ENCODE measurements around the gene GNG12.

GNG12 gene

DNA sequence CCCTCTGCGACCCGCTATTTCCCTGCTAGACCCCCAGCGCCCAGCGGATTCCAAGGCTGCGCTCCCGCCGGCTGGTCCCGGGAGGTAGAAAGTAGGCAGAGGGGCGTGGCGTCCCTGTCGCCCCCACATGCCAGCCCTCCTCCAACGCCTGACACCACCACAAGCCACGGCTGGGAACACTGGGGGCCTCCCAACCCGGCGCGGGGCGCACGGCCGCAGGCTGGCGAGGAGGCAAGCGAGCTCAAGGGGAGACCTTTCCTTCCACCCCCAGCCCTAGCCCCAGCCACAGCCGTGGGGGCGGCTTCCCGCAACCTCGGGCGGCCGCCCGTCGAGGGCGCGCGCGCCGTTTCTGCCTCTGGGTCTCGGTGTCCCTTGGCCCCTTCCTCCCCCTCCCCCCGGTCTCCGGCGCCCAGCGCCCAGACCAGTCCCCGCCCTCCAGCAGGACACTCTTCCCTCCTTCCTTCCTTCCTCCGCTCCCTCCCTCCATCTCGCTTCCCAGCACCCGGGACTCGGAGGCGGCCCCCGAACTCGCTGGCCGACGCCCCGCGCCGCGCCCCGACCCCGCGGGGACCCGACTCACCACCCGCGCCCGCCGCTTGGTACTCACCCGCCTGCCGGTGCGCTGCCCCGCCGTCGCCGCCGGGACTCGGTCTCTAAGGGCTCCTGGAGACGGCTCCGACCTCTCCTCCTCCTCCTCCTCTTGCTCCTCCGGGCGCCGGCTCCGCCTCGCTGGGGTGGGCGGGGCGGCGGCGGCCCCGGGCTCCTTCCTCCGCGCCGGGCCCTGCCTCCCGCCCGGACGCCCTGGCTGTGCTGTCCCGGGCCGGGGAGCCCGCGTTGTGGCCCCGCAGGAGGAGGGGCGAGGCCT, at the start of gene GNG12:
TSS of gene GNG12 (minus strand) at position 731 of the 865 bp plus-strand sequence. CDS start 125,781 bp downstream, outside the sequence.
- DNase-seq: peak; percentile 81
- in situ Hi-C loops (cut with HindIII; ENCODE audit: low pct_ligation_motif_present, low pct_unique_long_range_greater_than_20kb, low sequenced_read_pairs): no loop called here

DNA sequence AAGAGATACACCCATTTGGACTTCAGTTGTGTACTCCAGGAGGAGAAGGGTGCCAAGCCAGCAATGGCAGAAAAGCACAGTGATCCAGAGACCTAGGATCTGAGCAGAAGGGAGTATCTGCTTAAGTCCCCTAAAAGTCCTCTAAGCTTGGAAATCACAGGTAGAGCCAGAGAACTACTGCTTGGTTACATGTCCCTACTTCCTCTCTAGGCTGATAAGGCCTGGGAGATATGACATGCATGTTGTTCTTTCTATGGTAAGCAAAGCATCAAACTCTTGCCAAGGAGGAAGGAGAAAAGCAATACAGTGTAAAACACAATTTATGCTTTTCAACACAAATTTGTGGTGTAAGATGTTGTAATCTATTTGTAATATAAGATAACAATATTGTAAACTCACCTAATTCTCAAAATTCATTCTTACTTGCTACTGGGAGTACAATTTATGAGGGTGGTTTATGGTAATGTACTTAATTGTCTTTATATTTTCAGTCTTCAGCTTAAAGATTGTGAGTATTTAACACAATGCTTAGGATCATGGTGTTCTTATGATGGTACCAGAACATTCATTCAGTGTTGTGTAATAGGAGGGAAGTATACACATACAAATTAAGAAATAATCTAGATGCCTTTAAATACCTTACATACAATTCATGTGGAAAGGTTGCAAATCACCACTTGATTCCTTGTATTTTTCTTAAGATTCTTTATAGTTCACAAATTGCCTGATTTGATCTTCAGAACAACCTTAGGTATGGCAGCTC, 49.1 kb upstream of the GNG12 start:
- in situ Hi-C loops (cut with HindIII; ENCODE audit: low pct_ligation_motif_present, low pct_unique_long_range_greater_than_20kb, low sequenced_read_pairs): no loop called here
- DNase-seq: no peak

DNA sequence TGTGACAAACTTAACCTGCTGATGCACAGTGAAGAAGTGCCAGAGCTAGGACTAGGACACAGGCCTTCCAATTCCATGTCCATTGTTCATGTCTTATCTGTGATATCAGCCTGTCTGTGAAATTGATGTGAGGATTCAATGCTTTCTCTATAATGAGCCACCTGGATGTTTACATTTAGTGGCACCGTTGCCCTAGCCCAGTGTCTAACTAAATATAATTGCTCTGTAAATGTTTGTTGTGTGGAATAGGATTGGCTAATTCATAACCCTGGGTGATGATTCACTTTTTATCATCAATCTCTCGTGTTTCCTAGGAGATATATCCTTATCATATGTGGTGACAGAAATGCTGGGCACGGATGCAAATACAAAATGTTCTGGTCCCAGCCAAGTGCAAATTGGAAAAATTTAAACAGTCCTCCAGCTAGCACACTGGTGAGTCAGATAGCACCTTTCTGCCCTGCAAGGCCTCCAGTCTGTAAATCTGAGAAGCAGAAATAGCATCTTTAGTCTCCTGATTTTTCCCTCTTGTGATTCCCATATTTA, 46.9 kb upstream of the GNG12 start:
- in situ Hi-C loops (cut with HindIII; ENCODE audit: low pct_ligation_motif_present, low pct_unique_long_range_greater_than_20kb, low sequenced_read_pairs): no loop called here

DNA sequence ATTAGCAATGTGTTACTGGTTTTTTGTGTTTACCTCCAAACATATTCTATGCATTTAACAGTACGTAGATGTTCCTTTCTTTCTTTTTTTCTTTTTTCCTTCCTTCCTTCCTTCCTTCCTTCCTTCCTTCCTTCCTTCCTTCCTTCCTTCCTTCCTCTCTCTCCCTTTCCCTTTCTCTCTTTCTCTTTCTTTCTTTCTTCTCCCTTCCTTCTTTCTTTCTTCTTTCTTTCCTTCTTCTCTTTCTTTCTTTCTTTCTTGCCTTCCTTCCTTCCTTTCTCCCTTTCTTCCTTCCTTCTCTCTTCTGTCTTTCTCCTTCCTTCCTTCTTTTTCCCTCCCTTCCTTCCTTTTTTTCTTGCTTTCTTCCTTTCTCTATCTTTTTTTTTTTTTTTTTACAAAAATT, 46.2 kb upstream of the GNG12 start:
- in situ Hi-C loops (cut with HindIII; ENCODE audit: low pct_ligation_motif_present, low pct_unique_long_range_greater_than_20kb, low sequenced_read_pairs): no loop called here
- DNase-seq: no peak

More for the DNA sequence above, 46.9 kb upstream of the GNG12 start:
- no peak for DNase-seq

DNA sequence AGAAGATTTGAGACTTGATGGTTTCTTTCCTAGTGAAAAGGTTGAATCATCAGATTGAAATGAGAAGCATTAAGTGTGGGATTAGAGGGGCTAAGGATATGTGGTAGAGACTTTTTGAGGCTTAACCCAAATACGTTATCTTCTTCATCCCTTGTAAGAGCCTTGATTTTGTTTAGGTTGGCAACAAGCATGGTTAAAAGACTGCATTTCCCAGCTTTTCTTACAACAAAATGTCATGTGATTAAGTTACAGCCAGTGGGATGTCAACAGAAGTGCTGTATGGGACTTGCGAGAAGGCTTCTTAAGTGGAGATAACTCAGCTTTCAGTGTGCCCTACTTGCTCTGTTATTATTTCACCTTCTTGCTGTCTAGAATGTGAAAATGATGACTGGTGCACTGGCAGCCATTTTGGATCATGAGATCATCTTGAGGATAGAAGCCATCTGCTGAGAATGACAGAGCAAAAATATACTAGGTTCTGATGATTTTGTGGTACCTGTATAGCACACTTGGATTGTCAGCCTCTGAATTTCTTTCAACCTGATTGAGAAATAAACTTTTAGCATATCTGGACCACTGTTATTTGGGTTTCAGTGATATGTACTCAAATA, 41.3 kb upstream of the GNG12 start:
- in situ Hi-C loops (cut with HindIII; ENCODE audit: low pct_ligation_motif_present, low pct_unique_long_range_greater_than_20kb, low sequenced_read_pairs): no loop called here
- DNase-seq: no peak

DNA sequence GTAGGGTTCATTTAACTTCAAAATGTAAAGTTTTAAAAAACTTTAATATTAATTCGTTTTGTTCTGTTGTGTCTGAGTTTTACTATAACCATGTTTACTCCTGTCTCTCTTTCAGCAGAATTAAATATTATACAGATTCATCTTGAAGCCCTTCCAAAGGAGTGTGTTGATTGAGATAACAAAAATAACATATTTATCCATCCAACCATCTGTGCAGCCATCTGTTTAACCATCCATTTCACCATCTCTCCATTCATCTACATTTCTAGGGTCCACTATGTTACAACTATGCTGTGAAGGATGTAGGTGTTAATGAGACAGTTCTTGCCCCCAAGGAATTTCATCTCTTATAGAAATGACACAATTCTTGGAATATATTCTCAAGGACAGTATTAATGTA, 36.0 kb upstream of the GNG12 start:
- in situ Hi-C loops (cut with HindIII; ENCODE audit: low pct_ligation_motif_present, low pct_unique_long_range_greater_than_20kb, low sequenced_read_pairs): no loop called here
- DNase-seq: no peak

DNA sequence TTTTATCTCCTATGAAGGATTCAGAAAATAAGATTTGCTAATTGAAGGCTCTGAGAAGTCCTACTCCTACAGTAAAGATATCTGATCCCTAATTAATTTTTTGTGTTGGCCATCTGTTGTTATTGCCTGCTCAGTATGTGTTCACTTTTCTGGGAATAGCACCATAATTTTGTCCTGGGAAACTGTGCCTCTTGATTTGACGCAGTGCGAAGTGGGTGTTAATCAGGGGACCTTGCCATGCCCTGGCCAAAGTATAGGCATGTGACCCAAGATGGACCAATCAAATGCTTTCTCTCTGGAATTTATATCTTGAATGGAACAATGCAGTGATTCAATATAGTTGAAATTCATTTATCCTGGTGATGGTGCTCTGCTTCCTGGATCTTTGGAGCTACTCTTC, 30.4 kb upstream of the GNG12 start:
- no peak for DNase-seq
- in situ Hi-C loops (cut with HindIII; ENCODE audit: low pct_ligation_motif_present, low pct_unique_long_range_greater_than_20kb, low sequenced_read_pairs): no loop called here

DNA sequence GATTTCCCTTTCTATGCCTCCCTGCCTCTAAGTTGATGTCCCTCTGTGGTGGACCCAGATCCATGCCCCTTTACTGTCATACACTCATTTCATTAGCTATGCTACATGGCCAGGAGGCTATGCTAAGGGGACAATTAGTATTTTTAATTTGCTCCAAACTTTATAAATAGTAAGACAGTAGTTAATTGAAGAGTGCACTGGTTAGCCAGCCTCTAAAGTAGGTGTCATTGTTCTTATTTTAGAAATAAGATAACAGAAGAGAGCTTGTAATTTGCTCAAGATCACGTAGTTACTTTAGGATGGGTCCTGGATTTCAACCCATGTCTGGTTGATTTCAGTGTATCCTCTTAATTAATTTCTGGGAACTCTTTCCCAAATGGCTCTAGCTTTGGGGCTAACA, 29.4 kb upstream of the GNG12 start:
- in situ Hi-C loops (cut with HindIII; ENCODE audit: low pct_ligation_motif_present, low pct_unique_long_range_greater_than_20kb, low sequenced_read_pairs): no loop called here
- no peak for DNase-seq

DNA sequence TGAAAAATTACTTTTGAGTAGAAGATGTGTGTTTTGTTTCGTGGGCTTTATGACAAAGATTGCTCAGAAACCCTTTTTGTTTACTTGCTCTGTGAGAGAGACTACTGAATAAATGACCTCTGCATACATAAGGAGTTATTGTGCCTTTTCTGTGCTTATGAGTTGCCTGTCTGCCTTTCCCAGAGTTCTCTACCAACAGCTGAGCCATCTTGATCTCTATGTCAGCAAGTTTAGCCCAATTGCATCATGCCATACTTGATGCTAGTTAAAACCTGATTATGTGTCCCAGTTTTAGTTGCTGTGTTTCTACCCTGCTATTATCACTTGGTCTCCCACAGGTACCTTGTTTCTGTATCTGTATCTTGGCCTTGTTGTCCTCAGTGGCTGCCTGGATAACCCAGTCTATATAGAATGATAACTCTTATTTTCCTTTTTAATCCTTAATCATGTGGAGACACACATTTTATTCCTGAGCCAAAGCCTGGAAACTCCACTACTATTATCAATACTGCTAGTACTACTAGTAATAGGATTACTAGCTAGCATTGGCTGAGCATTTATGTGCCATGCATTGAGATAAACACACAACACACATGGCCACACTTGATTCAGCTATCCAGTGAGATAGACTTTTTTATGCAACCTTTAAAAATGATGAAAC, 28.7 kb upstream of the GNG12 start:
- no peak for DNase-seq
- in situ Hi-C loops (cut with HindIII; ENCODE audit: low pct_ligation_motif_present, low pct_unique_long_range_greater_than_20kb, low sequenced_read_pairs): no loop called here

DNA sequence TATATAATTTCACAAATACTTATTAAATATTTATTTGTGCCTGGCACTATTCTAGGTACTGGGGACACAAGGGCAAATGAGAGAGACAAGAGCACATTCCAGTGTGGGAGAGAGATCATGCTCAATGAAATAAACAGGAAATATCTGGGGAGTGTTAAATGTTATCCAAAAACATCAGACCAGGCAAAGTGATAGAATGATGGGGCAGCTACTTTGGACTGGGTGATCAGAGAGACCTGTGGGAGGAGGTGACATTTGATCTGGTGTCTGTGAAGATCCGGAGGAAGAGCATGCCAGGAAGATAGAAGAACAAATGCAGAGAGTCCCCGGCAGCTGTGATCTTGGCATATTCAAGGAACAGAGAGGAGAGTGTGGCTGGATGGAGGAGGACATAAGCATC, 27.5 kb upstream of the GNG12 start:
- DNase-seq: no peak
- in situ Hi-C loops (cut with HindIII; ENCODE audit: low pct_ligation_motif_present, low pct_unique_long_range_greater_than_20kb, low sequenced_read_pairs): no loop called here

DNA sequence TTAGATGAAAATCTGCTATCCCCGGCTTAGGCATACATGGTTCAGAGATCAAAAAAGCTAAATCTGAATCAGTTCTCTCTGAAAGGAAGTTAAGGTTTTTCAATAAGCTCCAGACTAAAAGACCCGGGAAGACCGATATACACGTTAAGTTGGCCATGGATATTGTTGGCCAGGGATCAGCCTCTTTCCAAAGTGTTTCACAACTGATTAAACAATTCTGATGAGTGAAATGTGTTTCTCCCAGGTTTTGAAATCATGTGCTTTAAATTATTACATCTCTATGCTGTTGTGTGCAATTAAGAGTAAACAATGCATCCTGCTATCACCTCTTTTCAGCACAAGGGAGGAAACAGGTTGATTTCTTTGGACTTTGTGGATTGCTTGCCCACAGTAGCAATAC, 23.7 kb upstream of the GNG12 start:
- in situ Hi-C loops (cut with HindIII; ENCODE audit: low pct_ligation_motif_present, low pct_unique_long_range_greater_than_20kb, low sequenced_read_pairs): no loop called here
- DNase-seq: no peak

DNA sequence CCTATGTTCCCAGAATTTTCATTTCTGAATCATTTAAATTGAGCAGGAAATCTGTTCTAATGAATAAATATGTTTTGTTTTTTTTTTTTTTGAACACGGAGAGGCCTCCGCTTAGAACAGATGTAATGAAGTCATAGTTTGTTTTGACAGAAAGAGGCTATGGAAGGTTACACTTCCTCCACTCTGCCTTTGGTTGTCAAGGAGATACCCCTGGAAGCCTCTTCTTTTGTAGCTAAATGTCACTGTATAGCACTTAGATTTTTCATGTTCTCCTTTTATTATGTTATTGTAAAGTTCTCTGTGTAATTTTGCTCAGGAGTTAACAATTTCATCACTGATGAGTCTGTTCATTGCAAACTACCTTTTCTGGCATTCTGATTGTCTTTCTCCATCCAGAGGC, 22.7 kb upstream of the GNG12 start:
- no peak for DNase-seq
- in situ Hi-C loops (cut with HindIII; ENCODE audit: low pct_ligation_motif_present, low pct_unique_long_range_greater_than_20kb, low sequenced_read_pairs): no loop called here

DNA sequence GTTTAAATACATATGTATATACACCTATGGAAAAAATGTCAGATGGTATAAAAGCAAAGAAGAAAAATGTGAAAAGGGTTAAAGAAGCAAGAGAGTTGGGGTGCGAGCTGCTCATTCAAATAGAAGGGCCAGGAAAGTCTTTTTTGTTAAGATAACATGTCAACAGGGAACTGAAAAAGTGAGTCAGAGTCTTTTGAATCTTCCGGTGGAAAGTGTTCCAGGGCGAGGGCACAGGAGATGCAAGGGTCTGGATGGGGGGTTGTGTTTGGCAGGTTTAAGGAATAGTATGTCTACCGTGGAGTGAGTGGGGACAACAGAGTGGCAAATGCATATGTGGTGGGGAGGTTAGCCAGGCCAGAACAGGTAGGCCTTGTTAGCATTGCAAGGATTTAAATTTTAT, 22.2 kb upstream of the GNG12 start:
- no peak for DNase-seq
- in situ Hi-C loops (cut with HindIII; ENCODE audit: low pct_ligation_motif_present, low pct_unique_long_range_greater_than_20kb, low sequenced_read_pairs): no loop called here

DNA sequence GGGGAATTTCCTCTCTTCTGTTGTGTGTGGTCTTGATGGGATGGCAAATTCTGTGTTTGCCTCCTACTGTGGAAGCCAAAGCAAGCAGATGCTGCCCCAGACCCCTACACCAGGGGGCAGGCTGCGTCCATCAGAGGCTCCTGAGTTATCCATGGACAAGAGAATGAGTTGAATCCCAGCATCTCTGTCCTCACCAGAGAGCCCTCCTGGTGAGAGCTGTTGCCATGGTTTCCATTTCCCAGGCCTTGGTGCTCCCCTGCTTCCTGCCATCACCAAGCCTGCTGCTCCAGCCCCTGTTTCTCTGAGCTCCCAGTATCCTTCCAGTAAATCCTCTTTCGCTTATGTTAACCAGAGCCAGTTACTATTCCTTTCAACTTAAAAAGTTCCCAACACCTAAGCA, 20.4 kb upstream of the GNG12 start:
- DNase-seq: peak; percentile 69
- in situ Hi-C loops (cut with HindIII; ENCODE audit: low pct_ligation_motif_present, low pct_unique_long_range_greater_than_20kb, low sequenced_read_pairs): no loop called here

DNA sequence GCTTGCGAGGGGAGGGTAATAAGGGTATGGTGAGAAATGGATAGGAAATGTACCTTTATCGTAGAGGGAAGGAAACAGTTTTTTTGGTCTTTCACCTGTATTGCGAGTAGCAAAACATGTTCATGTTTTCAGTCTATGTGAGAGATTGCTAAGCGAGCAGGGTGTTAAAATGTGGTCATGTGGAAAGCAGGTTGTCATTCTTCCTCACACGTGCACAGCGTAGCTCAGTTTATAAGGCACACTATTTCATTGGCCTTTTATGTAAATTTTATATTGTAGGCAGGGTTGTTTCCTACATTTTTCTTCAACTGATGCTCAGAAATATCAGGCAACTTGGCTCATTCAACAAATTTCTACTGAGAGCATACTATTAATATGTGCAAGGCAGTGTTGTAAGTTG, 18.5 kb upstream of the GNG12 start:
- in situ Hi-C loops (cut with HindIII; ENCODE audit: low pct_ligation_motif_present, low pct_unique_long_range_greater_than_20kb, low sequenced_read_pairs): no loop called here
- no peak for DNase-seq

DNA sequence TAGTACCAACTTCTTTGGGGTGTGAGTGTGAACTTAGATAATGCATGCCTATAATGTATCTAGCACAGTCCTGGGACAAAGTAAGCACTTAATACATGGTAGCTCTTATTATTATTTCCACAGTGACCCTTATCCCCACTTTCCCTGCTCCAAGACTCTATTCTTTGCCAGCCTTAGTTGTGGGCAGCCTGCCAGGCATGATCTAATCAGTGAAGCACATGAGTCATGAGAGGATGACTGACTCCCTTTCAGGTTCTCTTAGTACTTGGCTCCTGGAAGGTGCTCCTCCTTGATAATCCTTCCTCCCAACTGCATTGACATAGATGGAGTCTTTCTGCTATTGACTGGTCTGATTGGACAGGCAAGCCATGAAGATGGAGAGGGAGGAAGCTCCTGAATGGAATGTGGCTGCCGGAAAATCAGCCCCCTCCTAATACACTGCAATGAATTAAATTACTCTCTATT, 17.4 kb upstream of the GNG12 start:
- in situ Hi-C loops (cut with HindIII; ENCODE audit: low pct_ligation_motif_present, low pct_unique_long_range_greater_than_20kb, low sequenced_read_pairs): no loop called here

DNA sequence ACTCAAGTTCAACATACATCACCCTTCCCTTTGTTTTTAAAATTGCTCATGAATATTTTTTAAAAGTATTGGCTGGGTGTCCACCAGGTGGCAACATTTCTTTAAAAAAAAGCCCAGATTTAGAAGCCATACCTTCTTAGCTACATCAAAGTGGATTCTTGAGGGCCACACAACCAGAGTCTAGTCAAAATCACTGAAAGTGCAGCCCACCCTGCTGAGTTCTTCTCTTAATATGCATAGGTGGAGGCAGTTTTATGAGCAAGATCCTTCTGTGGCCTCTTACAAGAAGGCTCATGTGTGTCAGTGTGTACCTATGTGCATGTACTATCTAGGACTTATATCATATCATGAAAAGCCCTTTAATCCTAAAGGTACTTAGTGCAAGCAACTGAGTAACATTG, 16.9 kb upstream of the GNG12 start:
- peak; percentile 57 for DNase-seq
- in situ Hi-C loops (cut with HindIII; ENCODE audit: low pct_ligation_motif_present, low pct_unique_long_range_greater_than_20kb, low sequenced_read_pairs): no loop called here

More for the DNA sequence above, 17.4 kb upstream of the GNG12 start:
- peak; percentile 83 for DNase-seq

DNA sequence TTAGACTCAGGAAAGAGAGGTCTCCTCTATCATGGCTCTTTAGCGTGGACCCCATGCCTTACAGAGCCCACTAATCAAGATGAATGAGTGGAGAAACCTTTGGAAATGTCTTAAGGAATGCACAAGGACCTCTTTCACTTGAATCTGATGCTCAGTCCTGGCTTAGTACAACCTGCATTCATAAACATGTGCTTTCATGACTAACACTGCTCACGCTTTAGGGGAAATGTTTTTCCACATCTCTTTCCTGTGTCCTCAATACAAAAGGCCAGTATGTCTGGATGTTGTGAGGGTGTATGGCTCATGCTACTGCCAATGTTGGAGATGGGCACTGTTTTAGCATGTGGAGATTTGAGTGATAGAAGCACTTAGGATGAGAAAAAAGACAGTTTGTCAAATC, 14.2 kb upstream of the GNG12 start:
- DNase-seq: no peak
- in situ Hi-C loops (cut with HindIII; ENCODE audit: low pct_ligation_motif_present, low pct_unique_long_range_greater_than_20kb, low sequenced_read_pairs): no loop called here

DNA sequence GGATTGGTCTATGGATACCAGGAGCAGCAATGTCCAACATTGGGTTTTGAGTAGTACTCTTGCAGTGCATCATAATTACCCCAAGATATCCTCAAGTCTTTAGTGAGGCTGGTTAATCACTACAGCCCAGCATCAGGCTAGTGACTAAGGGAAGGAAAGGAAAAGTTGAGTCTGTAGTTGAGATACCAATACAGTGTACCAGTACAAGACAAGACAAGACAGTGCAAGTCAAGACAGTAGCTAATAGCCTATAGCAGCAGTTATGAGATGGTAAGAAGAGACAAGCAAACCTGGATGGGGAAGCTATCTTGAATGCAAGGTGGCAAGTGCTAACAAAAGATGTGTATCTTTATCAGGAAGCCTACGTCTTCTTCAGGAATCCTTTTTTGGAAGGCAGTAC, 13.3 kb upstream of the GNG12 start:
- no peak for DNase-seq
- in situ Hi-C loops (cut with HindIII; ENCODE audit: low pct_ligation_motif_present, low pct_unique_long_range_greater_than_20kb, low sequenced_read_pairs): no loop called here

All from ACHN (cell line).